T-helper 2 cell treated with Interferon-gamma antibody and Interleukin-4, amounts not matched to agents 5 μg/mL and 100 μg/mL, for 36 hours (primary cell): ENCODE measurements around the gene TASL.
"Not testable (repeated sequence)": the region's sequence is repeated elsewhere in the genome, so short reads cannot be mapped to it uniquely, and the experiment has no call there.

Source experiments
- DNase-seq: peaks from one replicate; pipeline ENCODE4 v3.0.0; 2021; ENCODE audit warnings: low spot score
- H3K27ac Mint-ChIP-seq: one replicate; pipeline ENCODE4 v1.8.0; 2021; ENCODE audit warnings: mild to moderate bottlenecking, mixed read lengths
- H3K27me3 Mint-ChIP-seq: one replicate; pipeline ENCODE4 v1.8.0; 2021; ENCODE audit warnings: low read depth, mixed read lengths
- H3K36me3 Mint-ChIP-seq: one replicate; pipeline ENCODE4 v1.8.0; 2021; ENCODE audit warnings: low read depth, mixed read lengths
- H3K4me1 Mint-ChIP-seq: one replicate; pipeline ENCODE4 v1.8.0; 2021; ENCODE audit warnings: low read depth, mixed read lengths
- H3K4me3 Mint-ChIP-seq: one replicate; pipeline ENCODE4 v1.8.0; 2022; ENCODE audit warnings: mild to moderate bottlenecking, moderate library complexity, mixed read lengths
- H3K9me3 Mint-ChIP-seq: one replicate; pipeline ENCODE4 v1.8.0; 2021; ENCODE audit warnings: mixed read lengths

The TASL gene

DNA sequence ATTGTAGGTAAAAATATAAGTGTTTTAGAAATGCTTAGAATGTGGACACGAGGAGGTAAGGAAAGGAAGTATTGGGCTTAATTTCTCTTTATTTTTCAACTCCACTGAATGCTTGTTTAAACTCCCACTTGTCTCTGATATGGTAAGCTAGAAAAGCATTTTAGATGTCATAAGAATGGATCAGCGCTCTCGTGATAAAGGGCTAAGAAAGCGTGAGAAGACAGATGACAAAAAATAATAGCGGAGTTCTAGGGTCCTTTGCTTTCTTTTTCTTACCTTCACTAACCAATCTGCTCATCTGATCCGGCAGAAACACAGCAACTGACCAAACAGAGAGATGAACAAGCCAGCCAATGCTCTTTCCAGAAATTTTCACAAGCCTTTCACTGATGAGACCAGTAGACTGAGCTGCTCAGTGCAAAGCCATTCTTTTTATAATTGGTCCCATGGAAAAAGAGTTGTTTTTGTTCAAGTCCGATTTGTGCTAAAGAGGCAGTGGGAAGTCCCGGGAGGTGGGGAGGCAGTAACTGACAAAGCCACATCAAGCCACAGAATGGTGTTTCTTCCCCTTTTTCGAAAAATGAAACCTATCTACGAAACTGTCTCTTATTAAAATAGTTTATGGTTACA lies at the start of gene TASL:
TASL (minus strand) TSS at position 405 of the 630 bp plus-strand sequence. CDS start 17,411 bp downstream, outside the sequence.
- H3K27ac Mint-ChIP-seq, result peak within 1 kb of the TSS; percentile 98
- peak within 1 kb of the TSS; percentile 95 for H3K4me3 Mint-ChIP-seq
- peaks cover 17% of the 10 kb centered on the region for H3K4me1 Mint-ChIP-seq
- no peaks in the 10 kb centered on the region for H3K9me3 Mint-ChIP-seq
- peak; percentile 32 for DNase-seq
- H3K36me3 Mint-ChIP-seq, result peaks cover 13% of the 10 kb centered on the region
- no peaks in the 10 kb centered on the region for H3K27me3 Mint-ChIP-seq

DNA sequence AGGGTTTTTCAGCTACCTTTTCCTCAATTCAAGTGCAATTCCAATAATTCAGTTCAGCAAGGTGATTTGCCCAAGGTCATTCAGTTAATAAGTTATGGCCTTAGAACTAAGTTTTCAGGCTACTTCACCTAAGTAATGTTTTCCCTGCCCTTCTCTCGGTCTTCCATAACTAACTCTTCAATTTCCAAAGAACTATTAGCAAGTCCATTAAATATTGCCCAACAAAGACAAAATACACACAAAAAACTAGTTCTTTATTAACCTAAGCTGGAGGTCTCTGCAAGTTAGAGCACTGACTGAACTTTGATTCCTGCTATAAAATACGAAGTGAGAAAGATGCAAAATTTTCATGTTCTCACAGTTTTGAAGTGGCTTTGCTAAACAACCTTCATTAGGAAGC lies 48.8 kb upstream of the TASL start:
- DNase-seq, result no peak
- Mint-ChIP-seq H3K27me3 (peaks cover 2% of the 10 kb centered on the region), H3K9me3 (peaks cover 11% of the 10 kb centered on the region), H3K36me3 (no peaks in the 10 kb centered on the region), H3K4me3 (no peak overlapping the region), H3K4me1 (no peaks in the 10 kb centered on the region), H3K27ac (no peak overlapping the region)

DNA sequence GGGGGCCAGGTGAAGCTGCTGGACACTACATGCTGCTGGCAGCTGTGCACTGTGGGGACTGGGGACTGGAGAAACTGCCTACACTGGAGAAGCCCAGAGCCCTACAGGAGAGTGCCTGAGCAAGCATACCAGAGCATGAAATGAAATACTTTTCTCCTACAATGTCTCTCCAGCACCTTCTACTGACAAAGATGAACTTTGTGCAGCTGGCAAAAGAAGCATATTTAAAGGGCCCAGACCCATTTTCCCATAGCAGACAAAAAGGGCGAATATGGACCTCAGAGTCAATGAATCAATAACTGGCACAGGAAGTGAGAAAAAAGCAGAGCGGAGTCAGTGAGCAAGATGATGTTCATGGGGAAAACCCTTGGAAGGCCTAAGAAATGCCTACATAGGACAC lies 44.8 kb upstream of the TASL start:
- Mint-ChIP-seq H3K4me3 (no peak overlapping the region), H3K27me3 (peaks cover 2% of the 10 kb centered on the region), H3K9me3 (peaks cover 16% of the 10 kb centered on the region), H3K27ac (no peak overlapping the region), H3K4me1 (no peaks in the 10 kb centered on the region), H3K36me3 (no peaks in the 10 kb centered on the region)
- no peak for DNase-seq

- Mint-ChIP-seq H3K9me3 (peaks cover 16% of the 10 kb centered on the region), H3K27ac (no peak overlapping the region), H3K4me1 (no peaks in the 10 kb centered on the region), H3K27me3 (no peaks in the 10 kb centered on the region), H3K36me3 (no peaks in the 10 kb centered on the region), H3K4me3 (no peak overlapping the region)
- DNase-seq, result no peak
These were observed 43.5 kb upstream of the TASL start for GRCh38 chrX:30620980-30621618.

DNA sequence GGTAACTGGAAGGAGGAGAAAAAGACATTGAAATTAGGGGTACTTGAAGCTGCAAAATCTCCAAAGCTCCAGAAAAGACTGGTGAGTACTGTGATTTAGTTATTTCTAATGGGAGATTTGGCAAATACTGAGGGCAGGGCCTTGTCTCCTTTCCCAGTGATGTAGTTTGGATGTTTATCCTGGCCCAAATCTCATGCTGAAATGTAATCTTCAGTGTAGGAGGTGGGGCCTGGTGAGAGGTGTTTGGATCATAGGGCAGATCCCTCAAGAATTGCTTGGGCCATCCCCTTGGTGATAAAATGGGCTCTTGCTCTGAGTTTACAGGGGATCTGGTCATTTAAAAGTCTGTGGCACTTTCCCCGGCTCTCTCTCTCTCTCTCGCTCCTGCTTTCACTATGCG lies 42.6 kb upstream of the TASL start:
- no peaks in the 10 kb centered on the region for H3K36me3 Mint-ChIP-seq
- peaks cover 16% of the 10 kb centered on the region for H3K9me3 Mint-ChIP-seq
- DNase-seq, result no peak
- no peak overlapping the region for H3K4me3 Mint-ChIP-seq
- H3K27me3 Mint-ChIP-seq, result no peaks in the 10 kb centered on the region
- H3K27ac Mint-ChIP-seq, result no peak overlapping the region
- H3K4me1 Mint-ChIP-seq, result no peaks in the 10 kb centered on the region

- H3K4me1 Mint-ChIP-seq, result no peaks in the 10 kb centered on the region
- H3K27me3 Mint-ChIP-seq, result no peaks in the 10 kb centered on the region
- peaks cover 12% of the 10 kb centered on the region for H3K9me3 Mint-ChIP-seq
- H3K4me3 Mint-ChIP-seq, result no peak overlapping the region
- DNase-seq, result no peak
- no peak overlapping the region for H3K27ac Mint-ChIP-seq
- H3K36me3 Mint-ChIP-seq, result no peaks in the 10 kb centered on the region
These were observed 40.7 kb upstream of the TASL start for GRCh38 chrX:30618160-30618765.

- H3K4me3 Mint-ChIP-seq, result no peak overlapping the region
- DNase-seq, result no peak
These were observed 37.7 kb upstream of the TASL start for GRCh38 chrX:30615229-30615628.

DNA sequence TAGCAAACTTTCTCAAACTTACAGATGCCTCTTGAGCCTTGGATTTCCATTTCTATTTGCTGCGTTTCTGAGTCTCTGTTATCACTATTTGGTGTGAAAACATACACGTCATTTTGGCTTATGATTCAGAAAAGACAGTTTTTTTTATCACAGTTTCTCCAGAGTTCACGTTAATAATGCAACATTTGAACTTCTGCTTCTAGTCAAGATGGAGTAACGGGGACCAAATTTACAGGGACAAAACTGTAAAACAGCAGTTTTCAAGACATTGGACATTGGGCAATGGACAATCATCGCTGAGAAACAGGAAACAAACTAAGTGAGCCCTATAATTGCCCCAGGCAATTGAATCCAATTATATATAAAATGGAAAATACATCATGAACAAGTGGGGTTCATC lies 36.2 kb upstream of the TASL start:
- Mint-ChIP-seq H3K27ac (no peak overlapping the region), H3K9me3 (no peaks in the 10 kb centered on the region), H3K36me3 (no peaks in the 10 kb centered on the region), H3K4me1 (no peaks in the 10 kb centered on the region), H3K27me3 (no peaks in the 10 kb centered on the region), H3K4me3 (no peak overlapping the region)
- DNase-seq, result no peak

More at GRCh38 chrX:30615229-30615628, 37.7 kb upstream of the TASL start:
- Mint-ChIP-seq H3K4me1 (no peaks in the 10 kb centered on the region), H3K27ac (no peak overlapping the region), H3K36me3 (no peaks in the 10 kb centered on the region), H3K9me3 (no peaks in the 10 kb centered on the region), H3K27me3 (no peaks in the 10 kb centered on the region)

- no peaks in the 10 kb centered on the region for H3K36me3 Mint-ChIP-seq
- H3K9me3 Mint-ChIP-seq, result no peaks in the 10 kb centered on the region
- H3K4me1 Mint-ChIP-seq, result no peaks in the 10 kb centered on the region
- H3K27me3 Mint-ChIP-seq, result no peaks in the 10 kb centered on the region
- no peak overlapping the region for H3K27ac Mint-ChIP-seq
- no peak for DNase-seq
- H3K4me3 Mint-ChIP-seq, result no peak overlapping the region
These were observed 34.7 kb upstream of the TASL start for GRCh38 chrX:30612250-30612655.

- Mint-ChIP-seq H3K36me3 (no peaks in the 10 kb centered on the region), H3K4me3 (no peak overlapping the region), H3K27me3 (no peaks in the 10 kb centered on the region), H3K9me3 (no peaks in the 10 kb centered on the region), H3K27ac (no peak overlapping the region), H3K4me1 (no peaks in the 10 kb centered on the region)
- DNase-seq, result no peak
These were observed 32.5 kb upstream of the TASL start for GRCh38 chrX:30610026-30610425.

- DNase-seq, result no peak
- H3K27me3 Mint-ChIP-seq, result peaks cover 2% of the 10 kb centered on the region
- no peaks in the 10 kb centered on the region for H3K36me3 Mint-ChIP-seq
- no peak overlapping the region for H3K4me3 Mint-ChIP-seq
- no peaks in the 10 kb centered on the region for H3K4me1 Mint-ChIP-seq
- H3K9me3 Mint-ChIP-seq, result no peaks in the 10 kb centered on the region
- no peak overlapping the region for H3K27ac Mint-ChIP-seq
These were observed 29.6 kb upstream of the TASL start for GRCh38 chrX:30607155-30607554.

GRCh38 chrX:30600269-30601176 lies 23.0 kb upstream of the TASL start:
- H3K36me3 Mint-ChIP-seq, H3K27ac Mint-ChIP-seq, H3K4me3 Mint-ChIP-seq, DNase-seq, H3K4me1 Mint-ChIP-seq, H3K9me3 Mint-ChIP-seq, H3K27me3 Mint-ChIP-seq: not testable (repeated sequence)

DNA sequence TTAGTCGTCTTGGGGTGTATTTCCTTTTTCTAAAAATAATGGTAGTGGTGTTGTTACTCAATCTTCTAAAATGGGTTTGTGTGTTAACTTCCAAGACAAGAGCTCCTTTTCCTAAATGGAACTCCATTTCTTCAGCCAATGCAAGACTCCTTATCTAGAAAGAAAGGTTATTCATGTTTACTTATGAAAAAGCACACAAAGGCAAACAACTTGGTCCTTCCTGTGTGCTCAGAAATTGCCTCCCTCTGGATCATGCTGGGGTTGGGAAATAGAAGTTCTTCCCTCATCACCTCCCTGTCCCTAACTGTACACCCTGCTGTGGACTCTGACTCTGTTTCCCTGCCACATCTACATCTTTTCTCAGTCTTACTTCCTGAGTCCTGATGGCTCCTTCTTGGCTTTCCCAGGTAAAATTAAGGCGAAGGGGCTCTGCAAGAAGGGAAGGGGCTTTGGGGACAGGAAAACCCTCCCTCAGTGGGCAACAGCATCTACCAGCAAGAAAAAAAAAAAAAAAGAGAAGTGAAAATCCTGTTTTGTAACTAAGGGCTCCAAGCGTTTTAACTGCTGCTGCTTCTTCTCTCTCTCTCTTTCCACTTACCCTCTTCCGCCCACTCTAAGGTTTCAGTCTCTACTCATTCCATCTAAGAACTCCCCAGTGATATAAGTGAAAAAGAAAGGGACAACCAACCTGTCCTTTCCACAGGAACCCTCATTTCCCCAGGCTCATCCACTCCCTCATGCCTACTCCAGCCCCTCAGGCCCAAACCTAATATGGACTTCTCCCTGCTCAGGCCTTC lies 19.8 kb upstream of the TASL start:
- Mint-ChIP-seq H3K9me3 (no peaks in the 10 kb centered on the region), H3K4me1 (peaks cover 8% of the 10 kb centered on the region), H3K27ac (no peak overlapping the region), H3K27me3 (no peaks in the 10 kb centered on the region), H3K4me3 (no peak overlapping the region), H3K36me3 (no peaks in the 10 kb centered on the region)
- no peak for DNase-seq
